ENCODE data around the gene MAGI2.

Gene MAGI2

DNA sequence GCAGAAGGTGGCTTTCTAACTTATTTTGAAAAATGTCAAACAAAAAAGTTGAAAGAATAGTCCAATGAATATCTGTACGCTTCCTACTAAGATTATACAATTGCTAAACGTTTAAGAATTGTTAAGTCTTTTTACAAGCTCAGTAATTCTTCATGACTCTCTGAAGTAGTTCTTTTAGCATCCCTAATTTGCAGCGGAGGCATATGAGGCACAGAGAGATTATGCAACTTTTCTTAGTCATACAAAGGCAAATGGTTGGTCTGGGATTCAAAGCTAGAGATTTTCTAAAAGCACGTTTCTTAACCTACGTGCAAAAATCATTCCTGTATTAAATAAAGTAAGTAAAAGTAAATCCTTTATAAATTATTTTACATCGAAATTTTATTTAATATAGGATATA is 254.2 kb downstream of the MAGI2 start:
- no peak overlapping the region for H3K4me3 ChIP-seq (ENCODE audit: low read length)
- no peak for TF ChIP-seq ZNF274 (IDR thresholded peaks at IDR 0.05; ENCODE audit: low read depth, low read length)

DNA sequence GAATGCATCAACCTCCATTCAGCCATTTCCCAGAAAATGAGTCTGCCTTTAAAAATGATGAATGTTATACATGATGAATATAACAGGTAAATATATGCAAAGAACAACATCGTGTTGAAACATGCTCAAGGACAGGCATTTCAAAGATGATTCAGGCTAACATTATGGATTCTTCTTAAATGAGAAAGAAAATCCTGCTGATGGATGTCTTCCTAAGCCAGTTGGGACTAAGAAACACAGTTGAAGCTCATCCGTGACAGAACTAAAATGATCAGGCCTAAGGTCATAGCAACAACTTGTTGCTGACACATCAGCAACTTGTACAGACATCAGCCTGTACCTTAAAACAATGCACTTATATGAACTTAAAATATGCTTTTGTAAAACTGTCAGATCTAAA is 267.9 kb downstream of the MAGI2 start:
- TF ChIP-seq ZNF274 (IDR thresholded peaks at IDR 0.05; ENCODE audit: low read depth, low read length), result no peak
- no peak overlapping the region for H3K4me3 ChIP-seq (ENCODE audit: low read length)

DNA sequence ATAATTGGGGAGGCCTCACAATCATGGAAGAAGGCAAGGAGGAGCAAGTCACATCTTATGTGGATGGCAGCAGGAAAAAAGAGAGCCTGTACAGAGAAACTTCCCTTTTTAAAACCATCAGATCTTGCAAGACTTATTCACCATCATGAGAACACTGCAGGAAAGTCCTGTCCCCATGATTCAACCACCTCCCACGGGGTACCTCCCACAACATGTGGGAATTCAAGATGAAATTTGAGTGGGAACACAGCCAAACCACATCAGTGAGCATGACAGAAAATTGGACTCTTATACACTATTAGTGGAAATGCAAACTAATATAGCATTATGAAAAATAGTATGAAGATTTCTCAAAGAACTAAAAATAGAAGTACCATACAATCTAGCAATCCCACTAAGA is 271.2 kb downstream of the MAGI2 start:
- no peak for TF ChIP-seq ZNF274 (IDR thresholded peaks at IDR 0.05; ENCODE audit: low read depth, low read length)
- H3K4me3 ChIP-seq (ENCODE audit: low read length), result no peak overlapping the region

- no peak overlapping the region for H3K4me3 ChIP-seq (ENCODE audit: low read length)
- TF ChIP-seq ZNF274 (IDR thresholded peaks at IDR 0.05; ENCODE audit: low read depth, low read length), result no peak
Observed at GRCh38 chr7:79180533-79180932, 272.9 kb downstream of the MAGI2 start.

DNA sequence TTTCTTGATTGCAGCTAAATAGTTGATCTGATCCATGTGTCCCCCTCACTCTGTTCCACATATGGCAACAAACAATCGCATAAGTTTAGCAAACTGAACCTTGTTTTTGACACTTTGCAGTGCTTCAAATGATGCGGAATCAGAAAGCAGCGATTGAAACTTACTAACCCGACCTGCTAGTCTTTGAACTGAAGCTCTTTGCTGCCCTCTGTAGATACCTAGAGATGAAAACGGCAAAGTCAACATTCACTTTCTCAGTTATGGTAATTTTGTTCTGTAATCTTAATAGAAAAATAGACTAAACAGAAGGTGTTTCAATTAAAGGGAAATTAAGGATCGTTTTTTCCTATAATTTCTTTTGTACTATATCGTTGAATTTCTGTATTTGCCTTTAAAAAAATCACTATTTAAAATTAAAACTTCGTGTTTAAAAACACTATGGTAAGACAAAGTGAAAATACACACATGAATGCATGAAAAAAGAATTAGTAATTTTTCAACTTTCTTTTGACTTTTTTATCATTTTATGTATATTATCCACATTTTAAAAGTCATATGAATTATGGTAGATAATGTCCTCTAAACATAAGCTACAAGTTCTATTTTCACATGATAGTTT is 276.5 kb downstream of the MAGI2 start:
- no peak overlapping the region for H3K4me3 ChIP-seq (ENCODE audit: low read length)
- no peak for TF ChIP-seq ZNF274 (IDR thresholded peaks at IDR 0.05; ENCODE audit: low read depth, low read length)

- H3K4me3 ChIP-seq (ENCODE audit: low read length), result no peak overlapping the region
- no peak for TF ChIP-seq ZNF274 (IDR thresholded peaks at IDR 0.05; ENCODE audit: low read depth, low read length)
Observed at GRCh38 chr7:79175374-79175773, 278.1 kb downstream of the MAGI2 start.

DNA sequence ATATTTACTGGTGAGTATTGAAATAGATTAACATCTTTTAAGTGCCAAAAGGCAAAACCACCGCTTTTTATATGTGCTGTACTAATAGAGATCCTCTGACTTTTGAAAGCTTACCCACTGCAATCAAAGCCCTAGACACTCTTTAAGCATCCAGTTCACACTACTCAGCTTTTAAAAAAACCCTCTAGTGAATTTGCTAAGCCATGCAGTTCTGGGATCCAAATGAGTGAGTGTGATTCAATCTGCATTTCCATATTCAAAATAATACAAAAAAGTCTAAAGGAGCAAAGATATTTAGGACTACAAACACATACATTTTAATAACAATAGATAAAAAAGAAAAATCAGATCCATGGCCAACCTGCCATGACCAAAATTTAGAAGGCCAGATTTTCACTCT is 288.2 kb downstream of the MAGI2 start:
- TF ChIP-seq ZNF274 (IDR thresholded peaks at IDR 0.05; ENCODE audit: low read depth, low read length), result no peak

DNA sequence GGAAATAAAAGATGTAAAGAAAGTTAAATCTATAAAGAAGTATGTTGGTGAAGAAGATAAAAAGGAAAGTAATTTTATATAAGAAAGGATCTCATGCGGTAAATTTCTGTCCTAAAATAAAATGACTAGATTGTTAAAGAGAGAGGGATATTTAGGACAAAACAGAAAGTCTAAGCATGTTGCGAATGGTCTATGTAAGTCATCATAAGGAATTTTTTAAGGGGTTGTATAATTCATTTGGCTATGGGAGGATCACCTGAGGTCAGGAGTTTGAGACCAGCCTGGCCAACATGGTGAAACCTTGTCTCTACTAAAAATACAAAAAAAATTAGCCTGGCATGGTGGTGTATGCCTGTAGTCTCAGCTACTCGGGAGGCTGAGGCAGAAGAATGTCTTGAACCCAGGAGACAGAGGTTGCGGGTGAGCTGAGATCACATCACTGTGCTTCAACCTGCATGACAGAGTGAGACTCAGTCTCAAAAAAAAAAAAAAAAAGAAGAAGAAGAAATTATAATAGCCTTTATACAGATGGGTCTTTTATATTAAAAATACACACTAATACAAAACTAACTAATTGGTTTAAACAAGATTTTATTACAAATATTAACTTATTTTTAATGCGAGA is 294.3 kb downstream of the MAGI2 start:
- no peak for TF ChIP-seq ZNF274 (IDR thresholded peaks at IDR 0.05; ENCODE audit: low read depth, low read length)
- H3K4me3 ChIP-seq (ENCODE audit: low read length), result no peak overlapping the region

More for the DNA sequence above, 288.2 kb downstream of the MAGI2 start:
- H3K4me3 ChIP-seq (ENCODE audit: low read length), result no peak overlapping the region

DNA sequence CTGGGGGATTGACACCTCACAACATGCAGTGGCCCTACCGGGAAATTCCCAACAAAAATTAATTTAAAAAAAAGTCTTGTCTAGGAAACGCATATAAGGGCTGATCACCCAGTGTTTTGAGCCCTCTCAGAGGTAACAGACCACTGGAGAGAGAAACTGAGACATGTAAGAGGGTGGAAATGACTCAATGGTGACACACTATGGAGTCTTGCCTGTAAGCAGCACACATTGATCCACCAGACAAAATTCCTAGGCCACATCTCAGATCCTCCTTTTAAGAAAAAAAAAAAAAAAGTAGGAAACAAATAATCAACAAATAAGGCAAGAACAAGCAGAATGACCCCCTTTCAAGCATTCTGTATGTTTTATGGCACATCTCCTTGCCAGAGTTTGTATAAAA is 296.2 kb downstream of the MAGI2 start:
- H3K4me3 ChIP-seq (ENCODE audit: low read length), result no peak overlapping the region
- TF ChIP-seq ZNF274 (IDR thresholded peaks at IDR 0.05; ENCODE audit: low read depth, low read length), result no peak

DNA sequence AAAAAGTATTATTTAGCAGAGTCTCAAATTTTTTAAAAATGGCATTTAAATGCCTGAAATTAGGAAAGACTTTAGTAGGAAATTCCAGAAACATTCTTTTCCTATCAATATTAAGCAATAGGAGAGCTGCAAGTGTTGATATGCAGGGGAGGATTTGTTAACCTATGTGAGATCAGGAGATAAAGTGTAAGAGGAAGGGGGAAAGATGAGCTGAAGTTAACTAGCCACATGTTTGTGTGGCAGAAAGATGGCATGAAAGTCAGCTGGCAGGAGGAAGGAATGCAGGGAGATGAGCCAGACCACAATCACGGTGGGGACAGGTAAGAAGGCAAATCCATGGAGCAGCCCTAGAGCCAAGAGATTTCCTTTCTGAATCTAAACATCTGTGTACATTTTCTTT is 303.6 kb downstream of the MAGI2 start:
- no peak overlapping the region for H3K4me3 ChIP-seq (ENCODE audit: low read length)
- no peak for TF ChIP-seq ZNF274 (IDR thresholded peaks at IDR 0.05; ENCODE audit: low read depth, low read length)

DNA sequence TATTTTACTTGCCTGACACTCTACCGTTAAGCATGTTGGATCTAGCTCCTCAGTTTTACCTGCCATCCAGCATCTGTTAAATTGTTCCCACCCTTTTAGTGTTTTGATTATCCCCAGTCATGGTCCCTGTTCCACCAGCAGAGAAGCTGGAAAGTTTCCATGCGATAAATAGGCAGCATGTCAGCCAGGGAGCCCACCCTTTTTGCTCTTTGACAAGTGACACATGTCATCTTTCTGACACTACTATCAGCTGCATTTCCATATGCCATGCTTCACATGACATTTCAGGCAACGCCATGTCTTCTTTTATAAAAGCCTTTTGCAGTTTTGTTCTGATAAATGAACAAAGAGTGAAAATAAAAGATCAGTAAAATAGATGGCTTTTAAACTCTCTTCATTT is 310.8 kb downstream of the MAGI2 start:
- TF ChIP-seq ZNF274 (IDR thresholded peaks at IDR 0.05; ENCODE audit: low read depth, low read length), result no peak
- H3K4me3 ChIP-seq (ENCODE audit: low read length), result no peak overlapping the region

DNA sequence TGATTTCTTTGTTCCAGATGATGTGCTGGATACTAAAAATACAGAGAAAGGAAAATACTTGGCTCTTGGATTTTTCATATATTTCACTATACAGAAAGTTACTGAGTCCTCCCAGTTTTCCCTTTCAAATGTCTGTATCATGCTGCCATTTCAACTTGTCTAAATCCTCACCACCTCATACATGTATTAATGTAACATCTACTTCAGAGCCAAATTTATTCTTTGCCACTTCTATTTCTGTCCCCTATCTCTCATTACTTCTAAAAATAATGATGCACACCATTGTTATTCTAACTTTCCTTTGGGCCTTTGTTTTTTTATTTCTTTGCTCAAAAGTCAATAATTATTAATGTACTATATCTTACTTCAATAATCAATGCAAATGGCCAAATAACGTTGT is 312.2 kb downstream of the MAGI2 start:
- H3K4me3 ChIP-seq (ENCODE audit: low read length), result no peak overlapping the region
- TF ChIP-seq ZNF274 (IDR thresholded peaks at IDR 0.05; ENCODE audit: low read depth, low read length), result no peak

DNA sequence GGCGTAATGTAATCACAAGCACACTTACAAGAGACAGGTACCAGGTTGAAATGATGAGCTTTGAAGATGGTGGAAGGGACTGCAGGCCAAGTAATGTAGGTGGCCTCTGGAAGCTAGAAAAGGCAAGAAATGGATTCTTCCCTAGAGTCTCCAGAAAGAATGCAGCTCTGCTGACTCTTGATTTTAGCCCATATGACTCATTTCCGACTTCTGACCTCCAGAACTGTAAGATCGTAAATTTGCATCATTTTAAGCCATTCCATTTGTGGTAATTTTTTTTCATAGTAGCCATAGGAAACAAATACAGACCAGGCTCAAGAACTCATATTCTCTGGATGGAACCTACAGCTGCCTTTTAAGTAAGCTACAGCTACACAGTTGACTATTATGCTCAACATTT is 315.5 kb downstream of the MAGI2 start:
- no peak overlapping the region for H3K4me3 ChIP-seq (ENCODE audit: low read length)
- TF ChIP-seq ZNF274 (IDR thresholded peaks at IDR 0.05; ENCODE audit: low read depth, low read length), result no peak

GRCh38 chr7:79132844-79133451 is 320.5 kb downstream of the MAGI2 start:
- H3K4me3 ChIP-seq (ENCODE audit: low read length), result no peak overlapping the region
- no peak for TF ChIP-seq ZNF274 (IDR thresholded peaks at IDR 0.05; ENCODE audit: low read depth, low read length)

DNA sequence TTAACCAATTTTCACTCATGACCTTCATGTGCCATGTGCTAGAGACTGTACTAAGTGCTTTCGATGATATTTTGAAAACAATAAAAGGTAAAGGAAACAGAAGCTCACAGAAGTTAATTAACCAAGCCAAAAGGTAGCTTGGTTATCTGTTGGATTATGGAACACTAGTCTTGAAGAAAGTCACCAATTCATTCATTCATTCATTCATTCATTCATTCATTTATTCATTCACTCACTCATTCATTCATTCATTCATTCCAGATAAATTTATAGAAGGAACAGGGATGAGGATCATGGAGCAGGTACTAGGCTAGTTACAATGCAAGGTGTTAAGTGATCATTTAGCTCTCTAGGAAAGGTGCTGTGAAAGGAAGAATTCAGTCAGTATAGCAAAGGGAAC is 322.8 kb downstream of the MAGI2 start:
- TF ChIP-seq ZNF274 (IDR thresholded peaks at IDR 0.05; ENCODE audit: low read depth, low read length), result no peak
- H3K4me3 ChIP-seq (ENCODE audit: low read length), result no peak overlapping the region
